ENCODE results near the gene ZNF528.

ZNF528 gene

GRCh38 chr19:52415711-52416110 lies 18.1 kb downstream of the ZNF528 start:
- no peak overlapping the region for H3K18ac ChIP-seq (ENCODE audit: low read length)
- H3K4me2 ChIP-seq (ENCODE audit: low read length) = no peak overlapping the region
- WGBS (ENCODE audit: extremely low coverage, insufficient coverage, insufficient read length) = no CpG with 5 or more reads among the region's 5 CpGs

GRCh38 chr19:52428937-52429336 lies 31.3 kb downstream of the ZNF528 start, which contains the start of gene ZNF534:
TSS of gene ZNF534 (plus strand) at chr19:52429148. CDS start at chr19:52431475, 2,327 bp downstream.
- no peak within 1 kb of the TSS for H3K9ac ChIP-seq (ENCODE audit: low read length)

More at GRCh38 chr19:52415711-52416110, 18.1 kb downstream of the ZNF528 start:
- Histone ChIP-seq H3K4ac (ENCODE audit: low read depth, low read length) (no peak overlapping the region), H2AFZ (ENCODE audit: insufficient read depth, low read length, poor library complexity) (no peak overlapping the region), H3K79me1 (ENCODE audit: low read length) (no peaks in the 10 kb centered on the region), H2BK12ac (ENCODE audit: low read length) (no peak overlapping the region), H2AK5ac (ENCODE audit: low read length) (no peak overlapping the region), H4K12ac (ENCODE audit: low read depth, low read length) (no peak overlapping the region), H3K23ac (ENCODE audit: low read length) (no peak overlapping the region), H2BK5ac (ENCODE audit: low read depth, low read length, poor library complexity) (no peak overlapping the region), H2BK120ac (ENCODE audit: insufficient read depth, low read length, poor library complexity) (no peak overlapping the region), H3K27me3 (ENCODE audit: insufficient read depth, low read length) (no peaks in the 10 kb centered on the region), H4K91ac (ENCODE audit: low read depth, low read length) (no peak overlapping the region), H4K8ac (ENCODE audit: low read depth, low read length) (no peak overlapping the region), H3K9me3 (ENCODE audit: insufficient read depth, low read depth, low read length) (peaks cover 16% of the 10 kb centered on the region), H3K9ac (ENCODE audit: low read length) (no peak overlapping the region), H3K4me1 (ENCODE audit: control insufficient read depth in 1 of 2, insufficient read depth in 2 of 2, low read length in 2 of 2) (no peaks in the 10 kb centered on the region), H3K79me2 (ENCODE audit: control insufficient read depth, insufficient read depth, low read length, poor library complexity) (no peaks in the 10 kb centered on the region), H3K14ac (ENCODE audit: low read length) (no peak overlapping the region), H3K36me3 (ENCODE audit: control insufficient read depth in 1 of 2, insufficient read depth in 2 of 2, low read length in 2 of 2) (peaks cover 0 to 2% of the 10 kb centered on the region in 2 experiments), H3K27ac (ENCODE audit: low read depth, low read length) (no peak overlapping the region), H3K4me3 (ENCODE audit: low read depth, low read length) (no peak overlapping the region)
- peak; percentile 53 to 90 for DNase-seq

DNA sequence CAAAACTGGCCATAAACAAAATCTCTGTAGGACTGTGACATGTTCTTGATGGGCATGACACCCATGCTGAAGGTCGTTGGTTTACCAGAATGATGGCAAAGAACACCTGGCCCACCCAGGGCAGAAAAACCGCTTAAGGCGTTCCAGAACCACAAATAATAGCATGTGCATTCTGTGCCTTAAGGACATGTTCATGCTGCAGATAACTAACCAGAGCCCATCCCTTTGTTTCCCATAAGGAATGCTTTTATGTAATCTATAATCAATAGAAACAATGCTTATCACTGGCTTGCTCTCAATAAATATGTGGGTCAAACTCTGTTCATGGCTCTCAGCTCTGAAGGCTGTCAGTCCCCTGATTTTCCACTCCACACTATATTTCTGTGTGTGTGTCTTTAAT lies 44.5 kb downstream of the ZNF528 start:
- Histone ChIP-seq H3K27ac (ENCODE audit: low read depth, low read length) (no peak overlapping the region), H4K8ac (ENCODE audit: low read depth, low read length) (no peak overlapping the region), H4K12ac (ENCODE audit: low read depth, low read length) (no peak overlapping the region), H3K4me3 (ENCODE audit: low read depth, low read length) (no peak overlapping the region), H3K4me1 (ENCODE audit: control insufficient read depth in 1 of 2, insufficient read depth in 2 of 2, low read length in 2 of 2) (no peaks in the 10 kb centered on the region), H3K23ac (ENCODE audit: low read length) (no peak overlapping the region), H2BK120ac (ENCODE audit: insufficient read depth, low read length, poor library complexity) (no peak overlapping the region), H3K79me2 (ENCODE audit: control insufficient read depth, insufficient read depth, low read length, poor library complexity) (no peaks in the 10 kb centered on the region), H3K9ac (ENCODE audit: low read length) (no peak overlapping the region), H3K4ac (ENCODE audit: low read depth, low read length) (no peak overlapping the region), H3K14ac (ENCODE audit: low read length) (no peak overlapping the region), H3K36me3 (ENCODE audit: control insufficient read depth in 1 of 2, insufficient read depth in 2 of 2, low read length in 2 of 2) (no peaks in the 10 kb centered on the region), H2BK5ac (ENCODE audit: low read depth, low read length, poor library complexity) (no peak overlapping the region), H3K79me1 (ENCODE audit: low read length) (no peaks in the 10 kb centered on the region), H4K91ac (ENCODE audit: low read depth, low read length) (no peak overlapping the region), H3K18ac (ENCODE audit: low read length) (no peak overlapping the region), H3K4me2 (ENCODE audit: low read length) (no peak overlapping the region), H3K9me3 (ENCODE audit: insufficient read depth, low read depth, low read length) (peaks cover 10% of the 10 kb centered on the region), H2BK12ac (ENCODE audit: low read length) (no peak overlapping the region), H3K27me3 (ENCODE audit: insufficient read depth, low read length) (no peaks in the 10 kb centered on the region), H2AFZ (ENCODE audit: insufficient read depth, low read length, poor library complexity) (no peak overlapping the region), H2AK5ac (ENCODE audit: low read length) (no peak overlapping the region)
- DNase-seq = no peak
- WGBS (ENCODE audit: extremely low coverage, insufficient coverage, insufficient read length) = no CpG with 5 or more reads among the region's 3 CpGs

More at GRCh38 chr19:52428937-52429336, 31.3 kb downstream of the ZNF528 start, which contains the start of gene ZNF534:
- Histone ChIP-seq H3K4me2 (ENCODE audit: low read length) (no peak within 1 kb of the TSS), H2BK5ac (ENCODE audit: low read depth, low read length, poor library complexity) (no peak within 1 kb of the TSS), H2AK5ac (ENCODE audit: low read length) (no peak within 1 kb of the TSS), H3K79me2 (ENCODE audit: control insufficient read depth, insufficient read depth, low read length, poor library complexity) (no peaks in the 10 kb centered on the region), H3K36me3 (ENCODE audit: control insufficient read depth in 1 of 2, insufficient read depth in 2 of 2, low read length in 2 of 2) (no peaks in the 10 kb centered on the region), H3K18ac (ENCODE audit: low read length) (no peak within 1 kb of the TSS), H3K4me3 (ENCODE audit: low read depth, low read length) (no peak within 1 kb of the TSS), H3K14ac (ENCODE audit: low read length) (no peak within 1 kb of the TSS), H2AFZ (ENCODE audit: insufficient read depth, low read length, poor library complexity) (no peak within 1 kb of the TSS), H4K12ac (ENCODE audit: low read depth, low read length) (no peak within 1 kb of the TSS), H3K4ac (ENCODE audit: low read depth, low read length) (no peak within 1 kb of the TSS), H4K91ac (ENCODE audit: low read depth, low read length) (no peak within 1 kb of the TSS), H4K8ac (ENCODE audit: low read depth, low read length) (no peak within 1 kb of the TSS), H3K9me3 (ENCODE audit: insufficient read depth, low read depth, low read length) (peaks cover 18% of the 10 kb centered on the region), H3K79me1 (ENCODE audit: low read length) (no peaks in the 10 kb centered on the region), H3K27ac (ENCODE audit: low read depth, low read length) (no peak within 1 kb of the TSS), H2BK12ac (ENCODE audit: low read length) (no peak within 1 kb of the TSS), H3K23ac (ENCODE audit: low read length) (no peak within 1 kb of the TSS), H3K27me3 (ENCODE audit: insufficient read depth, low read length) (no peaks in the 10 kb centered on the region), H2BK120ac (ENCODE audit: insufficient read depth, low read length, poor library complexity) (no peak within 1 kb of the TSS), H3K4me1 (ENCODE audit: control insufficient read depth in 1 of 2, insufficient read depth in 2 of 2, low read length in 2 of 2) (no peaks in the 10 kb centered on the region)
- no peak for DNase-seq
- no CpG with 5 or more reads among the region's 27 CpGs for WGBS (ENCODE audit: extremely low coverage, insufficient coverage, insufficient read length)

- no CpG with 5 or more reads among the region's 2 CpGs for WGBS (ENCODE audit: extremely low coverage, insufficient coverage, insufficient read length)
- Histone ChIP-seq H3K23ac (ENCODE audit: low read length) (no peak overlapping the region), H3K4me3 (ENCODE audit: low read depth, low read length) (no peak overlapping the region), H4K91ac (ENCODE audit: low read depth, low read length) (no peak overlapping the region), H3K4me1 (ENCODE audit: control insufficient read depth in 1 of 2, insufficient read depth in 2 of 2, low read length in 2 of 2) (no peaks in the 10 kb centered on the region), H3K79me2 (ENCODE audit: control insufficient read depth, insufficient read depth, low read length, poor library complexity) (no peaks in the 10 kb centered on the region), H3K14ac (ENCODE audit: low read length) (no peak overlapping the region), H3K4me2 (ENCODE audit: low read length) (no peak overlapping the region), H3K27me3 (ENCODE audit: insufficient read depth, low read length) (no peaks in the 10 kb centered on the region), H3K4ac (ENCODE audit: low read depth, low read length) (no peak overlapping the region), H4K8ac (ENCODE audit: low read depth, low read length) (no peak overlapping the region), H3K9me3 (ENCODE audit: insufficient read depth, low read depth, low read length) (peaks cover 10% of the 10 kb centered on the region), H4K12ac (ENCODE audit: low read depth, low read length) (no peak overlapping the region), H3K36me3 (ENCODE audit: control insufficient read depth in 1 of 2, insufficient read depth in 2 of 2, low read length in 2 of 2) (no peaks in the 10 kb centered on the region), H3K18ac (ENCODE audit: low read length) (no peak overlapping the region), H3K9ac (ENCODE audit: low read length) (no peak overlapping the region), H2BK120ac (ENCODE audit: insufficient read depth, low read length, poor library complexity) (no peak overlapping the region), H2AFZ (ENCODE audit: insufficient read depth, low read length, poor library complexity) (no peak overlapping the region), H2BK12ac (ENCODE audit: low read length) (no peak overlapping the region), H3K27ac (ENCODE audit: low read depth, low read length) (no peak overlapping the region), H2AK5ac (ENCODE audit: low read length) (no peak overlapping the region), H2BK5ac (ENCODE audit: low read depth, low read length, poor library complexity) (no peak overlapping the region), H3K79me1 (ENCODE audit: low read length) (no peaks in the 10 kb centered on the region)
- no peak for DNase-seq
Observed at GRCh38 chr19:52444506-52444905, 46.9 kb downstream of the ZNF528 start.
